A673 (cell line): Measurements from ENCODE around the gene OXGR1. TPM values are rescaled to one million over a fixed set of nuclear protein-coding genes. Genes with fewer than 3 reads are reported as not detected.

Experiments used
- Bru-seq: library from RNA; stranded (reverse); fragments of 400-500 nt; gene quantifications from one replicate; lab custom pipeline; 2021; lab: Mats Ljungman, UMichigan
- BruChase-seq, 2 experiments: library from RNA; stranded (reverse); fragments of 400-500 nt; gene quantifications; one replicate each; lab custom pipeline; 2021; lab: Mats Ljungman, UMichigan
- BruUV-seq: library from RNA; stranded (reverse); fragments of 400-500 nt; replicated peaks from 2 replicates; lab custom pipeline; 2021; lab: Mats Ljungman, UMichigan
- CTCF ChIA-PET: fragments of 300-600 bp; sonication (Branson Sonifier 250); formaldehyde crosslinking; loops from one replicate; lab custom pipeline; 2022; ENCODE audit warnings: antibody characterized with exemption; lab: Charles Lee
- POLR2A ChIA-PET: fragments of 300-600 bp; sonication (Branson Sonifier 250); formaldehyde crosslinking; loops from one replicate; lab custom pipeline; 2022; ENCODE audit warnings: antibody characterized with exemption; ENCODE audit not compliant: low non-redundant PET; lab: Charles Lee
- DNase-seq: peaks from one replicate; pipeline ENCODE4 v3.0.0-alpha.2; 2015; ENCODE audit warnings: low spot score
- H3K27ac ChIP-seq: fragments of 200-600 bp; sonication (generic); 2 replicates; pipeline ENCODE4 v1.5.1; 2016; ENCODE audit warnings: mixed run types, low read depth, mild to moderate bottlenecking, mixed read lengths, antibody characterized with exemption, low read length; ENCODE audit not compliant: poor library complexity, severe bottlenecking
- H3K27me3 ChIP-seq: fragments of 200-600 bp; sonication (generic); replicated peaks from 2 replicates; pipeline ENCODE4 v1.6.1; 2017; ENCODE audit warnings: mixed run types, low read depth, mild to moderate bottlenecking, mixed read lengths, antibody characterized with exemption, low read length; ENCODE audit not compliant: insufficient read depth, poor library complexity
- H3K36me3 ChIP-seq: fragments of 200-600 bp; sonication (generic); 2 replicates; pipeline ENCODE4 v1.6.1; 2016; ENCODE audit warnings: mixed run types, mild to moderate bottlenecking, mixed read lengths, antibody characterized with exemption, low read length; ENCODE audit not compliant: insufficient read depth, poor library complexity, severe bottlenecking
- H3K4me1 ChIP-seq: fragments of 200-600 bp; sonication (generic); 2 replicates; pipeline ENCODE4 v1.6.1; 2017; ENCODE audit warnings: mixed run types, mild to moderate bottlenecking, mixed read lengths, antibody characterized with exemption, low read length; ENCODE audit not compliant: insufficient read depth, poor library complexity, severe bottlenecking
- H3K4me3 ChIP-seq: fragments of 200-600 bp; sonication (generic); 2 replicates; pipeline ENCODE4 v1.5.1; 2016; ENCODE audit warnings: low read depth, mixed run types, mild to moderate bottlenecking, mixed read lengths, low read length; ENCODE audit not compliant: poor library complexity, severe bottlenecking
- H3K9me3 ChIP-seq: fragments of 200-600 bp; sonication (generic); 2 replicates; pipeline ENCODE4 v1.6.1; 2016; ENCODE audit warnings: mixed run types, low read depth, mild to moderate bottlenecking, mixed read lengths, antibody characterized with exemption, low read length; ENCODE audit not compliant: poor library complexity, severe bottlenecking
- EZH2 ChIP-seq: fragments of 200-600 bp; sonication (generic); IDR thresholded peaks from 2 replicates; pipeline ENCODE4 v1.6.1; 2017; ENCODE audit warnings: borderline replicate concordance, low read depth, mild to moderate bottlenecking, mixed read lengths, antibody characterized with exemption, low read length; ENCODE audit not compliant: poor library complexity, severe bottlenecking
- intact Hi-C: fragments of 100-400 bp; cut with micrococcal nuclease; formaldehyde crosslinking; loops from one replicate; pipeline ENCODE4 v1.10.0; 2022; ENCODE audit not compliant: unreplicated experiment
- long read RNA-seq: library from polyadenylated mRNA; stranded (forward); transcript quantifications from one replicate; pipeline ENCODE4 v2.0.0, GENCODE V29; 2022
- total RNA-seq: library from RNA; stranded (reverse); gene quantifications from 2 replicates; pipeline ENCODE4 v1.2.3, GENCODE V29; 2021
- TF ChIP-seq, protein P1 (sequence below): fragments of 300-800, 200-600 bp; sonication (generic); conservative IDR thresholded peaks from 2 replicates; pipeline ENCODE4 v1.5.1; 2017; ENCODE audit warnings: low read depth, mild to moderate bottlenecking, antibody characterized with exemption, low read length, moderate library complexity, mixed read lengths

The OXGR1 gene
- total RNA-seq (not detected in 2 replicates), Bru-seq, nascent RNA (not detected), BruChase-seq, experiment 1, labeled RNA remaining after a 2-hour chase (not detected), BruChase-seq, experiment 2, labeled RNA remaining after a 6-hour chase (not detected)
- long read RNA-seq: 0 reads

DNA sequence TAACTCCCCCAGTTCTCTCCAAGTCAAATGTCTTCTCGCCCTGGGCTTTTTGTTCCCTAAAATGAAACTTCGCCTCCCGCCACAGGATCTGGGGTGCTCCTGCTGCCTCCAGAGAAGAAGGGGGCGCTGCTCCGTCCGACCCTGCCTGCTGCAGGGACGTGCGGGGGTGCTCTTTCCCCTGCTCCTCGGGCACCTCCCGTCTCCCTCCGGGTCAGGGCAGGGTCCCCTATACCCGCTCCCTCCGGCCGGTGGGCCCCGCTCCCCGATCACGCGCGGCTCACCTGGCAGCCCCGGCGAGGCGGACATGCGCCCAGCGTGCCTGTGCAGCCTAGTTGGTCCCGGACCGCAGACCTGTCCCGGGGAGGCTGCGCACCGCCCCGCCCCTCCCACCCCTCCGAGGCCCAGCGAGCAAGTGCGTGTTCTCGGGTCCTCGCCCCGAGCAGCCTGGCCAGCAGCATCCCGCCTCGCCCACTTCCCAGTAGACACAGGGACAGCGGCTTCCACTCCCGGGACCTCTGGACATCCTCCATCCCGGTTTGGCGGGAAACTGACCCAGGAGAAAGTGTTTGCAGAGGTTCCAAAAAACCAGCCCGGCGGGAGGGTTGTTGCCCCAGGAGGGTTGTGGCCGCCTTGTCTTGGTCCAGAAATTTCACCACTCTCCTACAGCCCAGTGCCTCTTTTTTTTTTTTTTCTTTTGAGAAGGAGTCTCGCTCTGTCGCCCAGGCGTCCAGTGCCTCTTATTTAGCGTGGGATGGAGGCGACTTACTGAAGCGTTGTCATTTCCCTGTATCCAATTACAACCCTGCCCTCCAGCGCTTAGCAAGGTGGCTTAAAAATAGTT, at the start of gene OXGR1:
Gene OXGR1, minus strand, starts transcription at position 460 of the 841 bp plus-strand sequence. CDS start 6,717 bp downstream, outside the sequence.
- POLR2A ChIA-PET: no interaction called here
- intact Hi-C loops: no loop called here
- no peaks in the 10 kb centered on the region for H3K36me3 ChIP-seq
- no peak within 1 kb of the TSS for H3K4me3 ChIP-seq
- DNase-seq: no peak
- CTCF ChIA-PET: no interaction called here
- H3K4me1 ChIP-seq: no peaks in the 10 kb centered on the region
- H3K27ac ChIP-seq: no peak within 1 kb of the TSS
- TF ChIP-seq, protein P1, sequence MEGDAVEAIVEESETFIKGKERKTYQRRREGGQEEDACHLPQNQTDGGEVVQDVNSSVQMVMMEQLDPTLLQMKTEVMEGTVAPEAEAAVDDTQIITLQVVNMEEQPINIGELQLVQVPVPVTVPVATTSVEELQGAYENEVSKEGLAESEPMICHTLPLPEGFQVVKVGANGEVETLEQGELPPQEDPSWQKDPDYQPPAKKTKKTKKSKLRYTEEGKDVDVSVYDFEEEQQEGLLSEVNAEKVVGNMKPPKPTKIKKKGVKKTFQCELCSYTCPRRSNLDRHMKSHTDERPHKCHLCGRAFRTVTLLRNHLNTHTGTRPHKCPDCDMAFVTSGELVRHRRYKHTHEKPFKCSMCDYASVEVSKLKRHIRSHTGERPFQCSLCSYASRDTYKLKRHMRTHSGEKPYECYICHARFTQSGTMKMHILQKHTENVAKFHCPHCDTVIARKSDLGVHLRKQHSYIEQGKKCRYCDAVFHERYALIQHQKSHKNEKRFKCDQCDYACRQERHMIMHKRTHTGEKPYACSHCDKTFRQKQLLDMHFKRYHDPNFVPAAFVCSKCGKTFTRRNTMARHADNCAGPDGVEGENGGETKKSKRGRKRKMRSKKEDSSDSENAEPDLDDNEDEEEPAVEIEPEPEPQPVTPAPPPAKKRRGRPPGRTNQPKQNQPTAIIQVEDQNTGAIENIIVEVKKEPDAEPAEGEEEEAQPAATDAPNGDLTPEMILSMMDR: no peak
- peak; percentile 47 for TF ChIP-seq EZH2
- H3K27me3 ChIP-seq: peaks cover 73% of the 10 kb centered on the region
- H3K9me3 ChIP-seq: no peaks in the 10 kb centered on the region
- BruUV-seq: no TSS peak

DNA sequence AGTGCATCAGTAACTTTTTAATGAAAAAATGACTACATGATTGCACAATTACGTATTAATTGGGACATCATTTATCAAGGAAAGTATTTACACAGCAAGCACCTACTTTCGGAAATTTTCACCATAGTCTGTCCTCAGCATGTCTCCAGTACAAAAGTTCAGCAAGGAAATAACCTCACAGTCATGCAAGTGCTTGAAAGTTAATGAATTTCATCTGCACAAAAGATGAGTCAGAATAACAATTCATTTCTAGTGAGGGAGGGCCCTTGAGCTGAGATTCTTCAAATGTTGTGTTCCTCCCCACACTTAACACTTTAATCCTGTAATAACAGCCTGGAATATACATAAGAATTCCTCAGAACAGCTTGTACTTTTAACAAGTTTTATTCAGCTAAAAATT, 49.0 kb upstream of the OXGR1 start:
- Histone ChIP-seq H3K4me3 (no peak overlapping the region), H3K27me3 (peaks cover 4% of the 10 kb centered on the region), H3K4me1 (no peaks in the 10 kb centered on the region), H3K27ac (no peak overlapping the region), H3K9me3 (no peaks in the 10 kb centered on the region), H3K36me3 (no peaks in the 10 kb centered on the region)
- ChIA-PET CTCF (no interaction called here), POLR2A (no interaction called here)
- TF ChIP-seq, protein P1: no peak
- TF ChIP-seq EZH2: no peak
- peak; percentile 32 for DNase-seq
- intact Hi-C loops: no loop called here
- no TSS peak for BruUV-seq

DNA sequence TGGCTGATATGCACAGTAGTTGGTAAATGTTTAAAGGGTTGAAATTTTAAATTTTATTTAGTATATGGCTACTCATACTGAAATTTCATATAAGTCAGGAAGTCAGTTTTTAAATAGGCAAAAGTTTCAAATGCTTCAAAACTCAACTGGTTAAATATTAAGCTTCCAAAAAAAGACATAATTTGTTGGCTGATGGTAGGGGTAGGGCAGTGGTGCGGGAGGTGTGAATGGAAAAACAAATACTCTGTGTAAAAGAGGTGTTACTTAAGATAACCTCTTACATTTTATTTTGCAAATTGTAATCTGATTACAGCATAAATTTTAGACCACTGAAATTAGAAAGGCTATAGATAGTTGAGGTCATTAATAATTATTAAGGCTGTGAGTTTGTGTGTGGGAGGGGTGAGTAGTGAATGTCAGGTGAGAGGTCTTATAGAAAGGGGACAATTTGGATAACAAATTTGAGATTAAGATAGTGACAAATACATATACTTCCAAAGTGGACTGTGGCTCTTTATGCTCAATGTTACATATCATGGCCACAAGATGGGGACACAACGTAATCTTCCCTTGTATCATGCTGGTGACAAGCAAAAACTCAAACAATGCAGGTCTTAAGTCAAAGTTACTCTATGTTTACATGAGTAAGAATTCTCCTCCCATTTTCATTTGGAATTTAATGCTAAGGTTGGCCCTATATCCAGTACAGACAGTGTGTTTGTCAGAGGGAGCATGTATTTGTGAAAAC, 36.6 kb upstream of the OXGR1 start:
- POLR2A ChIA-PET: no interaction called here
- H3K4me3 ChIP-seq: no peak overlapping the region
- H3K36me3 ChIP-seq: no peaks in the 10 kb centered on the region
- no TSS peak for BruUV-seq
- TF ChIP-seq EZH2: no peak
- TF ChIP-seq, protein P1: peak; percentile 52
- peak; percentile 56 for DNase-seq
- no peaks in the 10 kb centered on the region for H3K4me1 ChIP-seq
- CTCF ChIA-PET: no interaction called here
- H3K27ac ChIP-seq: no peak overlapping the region
- H3K27me3 ChIP-seq: no peaks in the 10 kb centered on the region
- intact Hi-C loops: loop anchor here (1.0 to 5.0 kb wide), 2 partner anchors 311 to 328 kb away; no protein-coding TSS in a partner anchor
- H3K9me3 ChIP-seq: no peaks in the 10 kb centered on the region
